ENCODE measurements around the gene BCL11A.

Gene BCL11A

GRCh38 chr2:60441800-60442199 is 111.7 kb downstream of the BCL11A start:
- no peak for ATAC-seq
- TF ChIP-seq ISL1 (CRISPR knock-in tag; IDR thresholded peaks at IDR 0.05): no peak
- no peak for TF ChIP-seq ESRRG (CRISPR knock-in tag; IDR thresholded peaks at IDR 0.05)
- no peak for TF ChIP-seq ZNF8 (CRISPR knock-in tag; IDR thresholded peaks at IDR 0.05)
- TF ChIP-seq PATZ1 (CRISPR knock-in tag; IDR thresholded peaks at IDR 0.05; ENCODE audit: borderline replicate concordance): no peak
- no peak for TF ChIP-seq ZFP30 (CRISPR knock-in tag; IDR thresholded peaks at IDR 0.05)
- no peak for TF ChIP-seq CSDC2 (CRISPR knock-in tag; IDR thresholded peaks at IDR 0.05)
- TF ChIP-seq GLIS3 (CRISPR knock-in tag; IDR thresholded peaks at IDR 0.05): no peak
- TF ChIP-seq POU6F1 (CRISPR knock-in tag; IDR thresholded peaks at IDR 0.05; ENCODE audit: borderline replicate concordance, low read depth): no peak
- no peak for TF ChIP-seq TCF4 (CRISPR knock-in tag; IDR thresholded peaks at IDR 0.05; ENCODE audit: borderline replicate concordance)
- no peak for TF ChIP-seq SNAI2 (CRISPR knock-in tag; IDR thresholded peaks at IDR 0.05)
- no peak for TF ChIP-seq PPARA (CRISPR knock-in tag; IDR thresholded peaks at IDR 0.05; ENCODE audit: borderline replicate concordance)
- no peak for TF ChIP-seq BACH2 (CRISPR knock-in tag; IDR thresholded peaks at IDR 0.05; ENCODE audit: borderline replicate concordance)
- no peak for TF ChIP-seq OSR1 (CRISPR knock-in tag; IDR thresholded peaks at IDR 0.05)
- no peak for TF ChIP-seq ZNF70 (CRISPR knock-in tag; IDR thresholded peaks at IDR 0.05)
- no peak for TF ChIP-seq ZC3H10 (CRISPR knock-in tag; IDR thresholded peaks at IDR 0.05)
- no peak for TF ChIP-seq CREB5 (CRISPR knock-in tag; IDR thresholded peaks at IDR 0.05; ENCODE audit: low read depth)
- TF ChIP-seq TOX (CRISPR knock-in tag; IDR thresholded peaks at IDR 0.05; ENCODE audit: borderline replicate concordance): no peak
- TF ChIP-seq ZFP3 (CRISPR knock-in tag; IDR thresholded peaks at IDR 0.05): no peak
- no peak for TF ChIP-seq ARNTL (CRISPR knock-in tag; IDR thresholded peaks at IDR 0.05; ENCODE audit: borderline replicate concordance, low read depth)
- no peak for TF ChIP-seq TSHZ2 (CRISPR knock-in tag; IDR thresholded peaks at IDR 0.05)

GRCh38 chr2:60440767-60441163 is 112.7 kb downstream of the BCL11A start:
- no peak for ATAC-seq
- no peak for TF ChIP-seq POU6F1 (CRISPR knock-in tag; IDR thresholded peaks at IDR 0.05; ENCODE audit: borderline replicate concordance, low read depth)
- no peak for TF ChIP-seq CSRNP3 (CRISPR knock-in tag; IDR thresholded peaks at IDR 0.05)
- TF ChIP-seq ZNF70 (CRISPR knock-in tag; IDR thresholded peaks at IDR 0.05): no peak
- no peak for TF ChIP-seq ESRRG (CRISPR knock-in tag; IDR thresholded peaks at IDR 0.05)
- TF ChIP-seq RARB (CRISPR knock-in tag; IDR thresholded peaks at IDR 0.05): no peak
- TF ChIP-seq TOX (CRISPR knock-in tag; IDR thresholded peaks at IDR 0.05; ENCODE audit: borderline replicate concordance): no peak
- TF ChIP-seq ZC3H10 (CRISPR knock-in tag; IDR thresholded peaks at IDR 0.05): no peak
- no peak for TF ChIP-seq CREB5 (CRISPR knock-in tag; IDR thresholded peaks at IDR 0.05; ENCODE audit: low read depth)
- TF ChIP-seq CSDC2 (CRISPR knock-in tag; IDR thresholded peaks at IDR 0.05): no peak
- TF ChIP-seq ZFP30 (CRISPR knock-in tag; IDR thresholded peaks at IDR 0.05): no peak
- TF ChIP-seq ZNF565 (CRISPR knock-in tag; conservative IDR thresholded peaks at IDR 0.05; ENCODE audit: low read depth): no peak
- no peak for TF ChIP-seq ISL1 (CRISPR knock-in tag; IDR thresholded peaks at IDR 0.05)
- no peak for TF ChIP-seq ZFP3 (CRISPR knock-in tag; IDR thresholded peaks at IDR 0.05)

All from SK-N-SH treated with all-trans-retinoic acid at 6 μM for 48 hours (cell line).